HG03354 (cell line): Measurements from ENCODE around the gene NME9.

Experiments used
- ATAC-seq: cut with Tn5 transposase; IDR thresholded peaks from one replicate; pipeline ENCODE4 v1.9.1; 2021; ENCODE audit warnings: mild to moderate bottlenecking; ENCODE audit not compliant: unreplicated experiment, poor library complexity, severe bottlenecking

NME9 gene

GRCh38 chr3:138364356-138365252 is 35.0 kb upstream of the NME9 start:
- no peak for ATAC-seq

- no peak for ATAC-seq
Observed at GRCh38 chr3:138363322-138363721, 33.7 kb upstream of the NME9 start.

- no peak for ATAC-seq
Observed at GRCh38 chr3:138362538-138362937, 32.9 kb upstream of the NME9 start.

GRCh38 chr3:138361561-138361971 is 31.9 kb upstream of the NME9 start:
- ATAC-seq, result no peak

GRCh38 chr3:138360869-138361525 is 31.3 kb upstream of the NME9 start:
- ATAC-seq, result no peak

GRCh38 chr3:138359919-138360868 is 30.5 kb upstream of the NME9 start:
- ATAC-seq, result no peak

GRCh38 chr3:138359148-138359918 is 29.7 kb upstream of the NME9 start:
- no peak for ATAC-seq

GRCh38 chr3:138356730-138357405 is 27.2 kb upstream of the NME9 start:
- no peak for ATAC-seq

- ATAC-seq, result no peak
Observed at GRCh38 chr3:138355071-138355470, 25.4 kb upstream of the NME9 start.

- ATAC-seq, result no peak
Observed at GRCh38 chr3:138354376-138354775, 24.7 kb upstream of the NME9 start.

- ATAC-seq, result no peak
Observed at GRCh38 chr3:138351916-138352550, 22.4 kb upstream of the NME9 start.

- ATAC-seq, result no peak
Observed at GRCh38 chr3:138351151-138351550, 21.5 kb upstream of the NME9 start.

- no peak for ATAC-seq
Observed at GRCh38 chr3:138349926-138350665, 20.4 kb upstream of the NME9 start.

GRCh38 chr3:138348754-138349739 is 19.4 kb upstream of the NME9 start:
- ATAC-seq, result no peak

GRCh38 chr3:138347960-138348753 is 18.5 kb upstream of the NME9 start, which contains the start of gene MRAS:
TSS of gene MRAS (plus strand) at chr3:138348579. CDS start at chr3:138372884, 24,305 bp downstream.
- peak; percentile 55 for ATAC-seq

GRCh38 chr3:138344754-138345153 is 15.1 kb upstream of the NME9 start:
- no peak for ATAC-seq
